Osteoblast (primary cell): Measurements from ENCODE around the gene ACAP1. TPM values are rescaled to one million over a fixed set of nuclear protein-coding genes. Genes with fewer than 3 reads are reported as not detected.

Source experiments
- DNase-seq: peaks from one replicate; pipeline ENCODE4 v3.0.0; 2011; ENCODE audit warnings: low spot score, mixed read lengths; ENCODE audit not compliant: insufficient read length; ENCODE audit errors: missing footprints
- H2AFZ ChIP-seq: 2 replicates; pipeline ENCODE4 v1.6.0; 2011; ENCODE audit warnings: mild to moderate bottlenecking, low read length
- H3K27ac ChIP-seq: 2 replicates; pipeline ENCODE4 v1.5.1; 2011; ENCODE audit warnings: mild to moderate bottlenecking, low read depth, low read length, moderate library complexity
- H3K27me3 ChIP-seq: 2 replicates; pipeline ENCODE4 v1.6.0; 2012; ENCODE audit warnings: mild to moderate bottlenecking, control low read depth, inconsistent platforms, low read length, moderate library complexity; ENCODE audit not compliant: insufficient read depth
- H3K36me3 ChIP-seq: 2 replicates; pipeline ENCODE4 v1.5.1; 2011; ENCODE audit warnings: mild to moderate bottlenecking, low read length, control low read depth, moderate library complexity; ENCODE audit not compliant: insufficient read depth
- H3K4me1 ChIP-seq: 2 replicates; pipeline ENCODE4 v1.5.1; 2011; ENCODE audit warnings: mild to moderate bottlenecking, low read length, control low read depth, moderate library complexity; ENCODE audit not compliant: insufficient read depth
- H3K4me2 ChIP-seq: 2 replicates; pipeline ENCODE4 v1.6.0; 2011; ENCODE audit warnings: mild to moderate bottlenecking, low read length; ENCODE audit not compliant: insufficient read depth
- H3K4me3 ChIP-seq: fragments of 200-600 bp; sonication (generic); 3 replicates; pipeline ENCODE4 v1.5.1; 2012; ENCODE audit warnings: mild to moderate bottlenecking, low read length, inconsistent platforms; ENCODE audit not compliant: insufficient read depth
- H3K79me2 ChIP-seq: 2 replicates; pipeline ENCODE4 v1.6.0; 2012; ENCODE audit warnings: mild to moderate bottlenecking, low read length, control low read depth, inconsistent platforms; ENCODE audit not compliant: insufficient read depth
- H3K9me3 ChIP-seq: 2 replicates; pipeline ENCODE4 v1.5.1; 2011; ENCODE audit warnings: low read depth, low read length, control low read depth
- H4K20me1 ChIP-seq: 2 replicates; pipeline ENCODE4 v1.6.0; 2012; ENCODE audit warnings: mild to moderate bottlenecking, low read length, control low read depth; ENCODE audit not compliant: insufficient read depth
- CTCF ChIP-seq: IDR thresholded peaks from 2 replicates; pipeline ENCODE4 v1.5.1; 2011; ENCODE audit warnings: mild to moderate bottlenecking, low read depth, low read length, moderate library complexity; ENCODE audit errors: extremely low read depth
- total RNA-seq: library from RNA; depleted of rRNA; stranded (reverse); fragments of >200 nt; gene quantifications from 2 replicates; pipeline ENCODE4 v1.2.3, GENCODE V29; 2012

ACAP1 gene
- total RNA-seq, 1 donor: not detected

GRCh38 chr17:7304179-7304578 is 32.1 kb upstream of the ACAP1 start:
- Histone ChIP-seq H3K4me1 (peaks cover 2% of the 10 kb centered on the region), H3K27ac (no peak overlapping the region), H3K36me3 (peaks cover under 1% of the 10 kb centered on the region), H3K4me2 (no peak overlapping the region), H3K27me3 (no peaks in the 10 kb centered on the region), H3K9me3 (no peaks in the 10 kb centered on the region), H4K20me1 (peaks cover 9% of the 10 kb centered on the region), H2AFZ (no peak overlapping the region), H3K79me2 (peaks cover 17% of the 10 kb centered on the region), H3K4me3 (no peak overlapping the region)
- TF ChIP-seq CTCF: no peak
- DNase-seq: no peak

- peaks cover 12% of the 10 kb centered on the region for H3K4me1 ChIP-seq
- H3K36me3 ChIP-seq: peaks cover 27% of the 10 kb centered on the region
- H3K9me3 ChIP-seq: no peaks in the 10 kb centered on the region
- H4K20me1 ChIP-seq: peaks cover 36% of the 10 kb centered on the region
- H3K27me3 ChIP-seq: no peaks in the 10 kb centered on the region
- peak; percentile 100 for DNase-seq
- peak within 1 kb of the TSS; percentile 97 for H2AFZ ChIP-seq
- no peak for TF ChIP-seq CTCF
- H3K4me2 ChIP-seq: peak within 1 kb of the TSS; percentile 97
- H3K4me3 ChIP-seq: peak within 1 kb of the TSS; percentile 76
- H3K79me2 ChIP-seq: peaks cover 44% of the 10 kb centered on the region
- H3K27ac ChIP-seq: peak within 1 kb of the TSS; percentile 82
Measured at GRCh38 chr17:7306911-7307685, 29.2 kb upstream of the ACAP1 start, which contains the start of gene EIF5A. Gene EIF5A, plus strand, starts transcription at chr17:7307628. Its CDS starts 2,008 bp downstream, at chr17:7309636.

DNA sequence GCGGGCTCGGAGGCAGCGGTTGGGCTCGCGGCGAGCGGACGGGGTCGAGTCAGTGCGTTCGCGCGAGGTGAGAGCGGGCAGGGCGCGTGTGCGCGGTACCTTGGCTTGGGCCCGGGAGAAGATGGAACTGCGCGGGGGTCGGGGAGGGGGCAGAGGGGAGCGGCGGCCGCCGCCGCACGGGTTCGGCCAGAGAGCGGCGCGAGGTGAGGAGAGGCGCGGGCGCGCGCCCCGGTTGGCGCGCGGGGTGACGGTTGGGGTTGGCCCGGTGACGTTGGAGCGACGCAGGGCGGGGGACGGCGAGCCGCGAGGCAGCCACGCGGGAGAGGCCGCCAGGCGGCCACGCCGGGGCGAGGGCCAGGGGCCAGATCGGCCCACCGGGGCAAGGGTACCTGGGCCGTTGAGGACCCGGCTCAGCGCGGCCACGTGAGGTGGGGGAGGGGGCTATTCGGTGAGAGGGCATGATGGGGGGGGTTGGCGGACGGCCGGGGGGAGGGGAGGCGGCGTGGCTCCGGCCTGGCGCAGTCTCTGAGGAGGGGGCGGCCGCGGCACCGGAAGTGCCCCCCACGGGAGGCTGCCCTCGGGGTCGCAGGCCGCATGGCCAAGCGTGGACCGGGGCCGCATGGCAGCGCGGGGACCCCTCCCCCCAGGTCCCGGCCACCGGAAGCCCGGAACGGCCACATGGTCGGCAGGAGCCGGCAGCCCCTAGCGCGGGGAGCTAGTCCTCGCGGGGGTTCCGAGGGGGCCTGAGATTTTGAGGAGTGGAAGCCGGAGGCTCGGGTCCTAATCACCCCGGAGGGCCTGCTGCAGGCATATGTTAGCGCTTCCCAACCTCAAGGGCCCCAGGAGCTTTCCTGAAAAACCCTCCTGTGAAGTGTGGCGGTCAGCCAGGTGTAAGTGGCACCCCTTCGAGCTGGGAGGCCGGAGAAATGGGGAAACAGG is 28.4 kb upstream of the ACAP1 start:
- H2AFZ ChIP-seq: no peak overlapping the region
- no peaks in the 10 kb centered on the region for H3K27me3 ChIP-seq
- H3K4me1 ChIP-seq: peaks cover 19% of the 10 kb centered on the region
- peak; percentile 90 for DNase-seq
- peaks cover 35% of the 10 kb centered on the region for H3K36me3 ChIP-seq
- H3K9me3 ChIP-seq: no peaks in the 10 kb centered on the region
- H4K20me1 ChIP-seq: peaks cover 44% of the 10 kb centered on the region
- peak overlapping the region; percentile 73 for H3K4me2 ChIP-seq
- no peak for TF ChIP-seq CTCF
- H3K27ac ChIP-seq: peak overlapping the region; percentile 52
- H3K79me2 ChIP-seq: peaks cover 51% of the 10 kb centered on the region
- H3K4me3 ChIP-seq: peak overlapping the region; percentile 75
